HL-60 (cell line): ENCODE data around the gene NHLH2.

Experiments
- DNase-seq, 2 experiments: peaks; one replicate each; pipeline ENCODE4 v3.0.0-alpha.2; 2010 to 2020; ENCODE audit warnings: low read depth in 1 of 2, low spot score in 1 of 2
- H3K27ac ChIP-seq: fragments of 250-450 bp; sonication (Bioruptor Pico); replicated peaks from 2 replicates; pipeline ENCODE4 v1.5.1; 2020; ENCODE audit warnings: mild to moderate bottlenecking, moderate library complexity
- H3K27me3 ChIP-seq: fragments of 250-450 bp; sonication (Bioruptor Pico); 2 replicates; pipeline ENCODE4 v1.5.1; 2021; ENCODE audit warnings: mild to moderate bottlenecking, moderate library complexity; ENCODE audit not compliant: insufficient read depth, poor library complexity, severe bottlenecking
- H3K4me3 ChIP-seq: replicated peaks from 2 replicates; pipeline ENCODE4 v1.5.1; 2011; ENCODE audit warnings: mild to moderate bottlenecking, control low read depth, low read length; ENCODE audit not compliant: insufficient read depth
- GABPA ChIP-seq: IDR thresholded peaks from 2 replicates; pipeline ENCODE4 v1.6.1; 2012; ENCODE audit warnings: low read depth
- POLR2AphosphoS5 ChIP-seq: IDR thresholded peaks from 2 replicates; pipeline ENCODE4 v1.6.1; 2012; ENCODE audit warnings: low read depth
- SPI1 ChIP-seq: IDR thresholded peaks from 2 replicates; pipeline ENCODE4 v1.6.1; 2012; ENCODE audit warnings: low read depth, mild to moderate bottlenecking, borderline replicate concordance
- TF ChIP-seq, protein P1 (sequence below): IDR thresholded peaks from 2 replicates; pipeline ENCODE4 v1.6.1; 2012; ENCODE audit warnings: low read depth; ENCODE audit not compliant: insufficient replicate concordance
- TF ChIP-seq, protein P2 (sequence below): IDR thresholded peaks from one replicate; pipeline ENCODE4 v1.5.1; 2011; ENCODE audit warnings: low read length, control low read depth, inconsistent platforms; ENCODE audit not compliant: insufficient read depth

The NHLH2 gene

DNA sequence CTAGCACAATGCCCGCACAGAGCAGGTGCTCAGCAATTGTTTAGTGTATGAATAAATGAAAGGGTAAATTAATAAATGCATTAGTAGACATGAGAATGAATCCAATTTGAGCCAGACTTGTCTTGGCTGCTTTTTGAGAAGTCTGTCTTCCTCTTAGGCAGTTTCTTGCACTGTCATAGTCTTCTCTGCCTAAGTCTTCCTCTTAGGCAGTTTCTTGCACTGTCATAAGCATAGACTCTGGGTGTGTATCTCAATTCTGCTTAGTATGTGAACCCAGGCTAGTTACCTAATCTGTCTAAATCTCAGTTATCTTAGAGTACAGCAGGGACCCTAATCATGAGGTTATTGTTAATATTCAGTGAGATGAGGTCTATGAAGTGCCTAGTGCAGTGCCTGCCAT, 27.2 kb downstream of the NHLH2 start:
- H3K27ac ChIP-seq: no peak overlapping the region
- no peaks in the 10 kb centered on the region for H3K27me3 ChIP-seq
- TF ChIP-seq, protein P1, sequence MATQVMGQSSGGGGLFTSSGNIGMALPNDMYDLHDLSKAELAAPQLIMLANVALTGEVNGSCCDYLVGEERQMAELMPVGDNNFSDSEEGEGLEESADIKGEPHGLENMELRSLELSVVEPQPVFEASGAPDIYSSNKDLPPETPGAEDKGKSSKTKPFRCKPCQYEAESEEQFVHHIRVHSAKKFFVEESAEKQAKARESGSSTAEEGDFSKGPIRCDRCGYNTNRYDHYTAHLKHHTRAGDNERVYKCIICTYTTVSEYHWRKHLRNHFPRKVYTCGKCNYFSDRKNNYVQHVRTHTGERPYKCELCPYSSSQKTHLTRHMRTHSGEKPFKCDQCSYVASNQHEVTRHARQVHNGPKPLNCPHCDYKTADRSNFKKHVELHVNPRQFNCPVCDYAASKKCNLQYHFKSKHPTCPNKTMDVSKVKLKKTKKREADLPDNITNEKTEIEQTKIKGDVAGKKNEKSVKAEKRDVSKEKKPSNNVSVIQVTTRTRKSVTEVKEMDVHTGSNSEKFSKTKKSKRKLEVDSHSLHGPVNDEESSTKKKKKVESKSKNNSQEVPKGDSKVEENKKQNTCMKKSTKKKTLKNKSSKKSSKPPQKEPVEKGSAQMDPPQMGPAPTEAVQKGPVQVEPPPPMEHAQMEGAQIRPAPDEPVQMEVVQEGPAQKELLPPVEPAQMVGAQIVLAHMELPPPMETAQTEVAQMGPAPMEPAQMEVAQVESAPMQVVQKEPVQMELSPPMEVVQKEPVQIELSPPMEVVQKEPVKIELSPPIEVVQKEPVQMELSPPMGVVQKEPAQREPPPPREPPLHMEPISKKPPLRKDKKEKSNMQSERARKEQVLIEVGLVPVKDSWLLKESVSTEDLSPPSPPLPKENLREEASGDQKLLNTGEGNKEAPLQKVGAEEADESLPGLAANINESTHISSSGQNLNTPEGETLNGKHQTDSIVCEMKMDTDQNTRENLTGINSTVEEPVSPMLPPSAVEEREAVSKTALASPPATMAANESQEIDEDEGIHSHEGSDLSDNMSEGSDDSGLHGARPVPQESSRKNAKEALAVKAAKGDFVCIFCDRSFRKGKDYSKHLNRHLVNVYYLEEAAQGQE: no peak
- TF ChIP-seq POLR2AphosphoS5 (no peak), SPI1 (no peak), GABPA (no peak)
- TF ChIP-seq, protein P2, sequence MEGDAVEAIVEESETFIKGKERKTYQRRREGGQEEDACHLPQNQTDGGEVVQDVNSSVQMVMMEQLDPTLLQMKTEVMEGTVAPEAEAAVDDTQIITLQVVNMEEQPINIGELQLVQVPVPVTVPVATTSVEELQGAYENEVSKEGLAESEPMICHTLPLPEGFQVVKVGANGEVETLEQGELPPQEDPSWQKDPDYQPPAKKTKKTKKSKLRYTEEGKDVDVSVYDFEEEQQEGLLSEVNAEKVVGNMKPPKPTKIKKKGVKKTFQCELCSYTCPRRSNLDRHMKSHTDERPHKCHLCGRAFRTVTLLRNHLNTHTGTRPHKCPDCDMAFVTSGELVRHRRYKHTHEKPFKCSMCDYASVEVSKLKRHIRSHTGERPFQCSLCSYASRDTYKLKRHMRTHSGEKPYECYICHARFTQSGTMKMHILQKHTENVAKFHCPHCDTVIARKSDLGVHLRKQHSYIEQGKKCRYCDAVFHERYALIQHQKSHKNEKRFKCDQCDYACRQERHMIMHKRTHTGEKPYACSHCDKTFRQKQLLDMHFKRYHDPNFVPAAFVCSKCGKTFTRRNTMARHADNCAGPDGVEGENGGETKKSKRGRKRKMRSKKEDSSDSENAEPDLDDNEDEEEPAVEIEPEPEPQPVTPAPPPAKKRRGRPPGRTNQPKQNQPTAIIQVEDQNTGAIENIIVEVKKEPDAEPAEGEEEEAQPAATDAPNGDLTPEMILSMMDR: no peak
- no peak overlapping the region for H3K4me3 ChIP-seq
- DNase-seq: no peak

DNA sequence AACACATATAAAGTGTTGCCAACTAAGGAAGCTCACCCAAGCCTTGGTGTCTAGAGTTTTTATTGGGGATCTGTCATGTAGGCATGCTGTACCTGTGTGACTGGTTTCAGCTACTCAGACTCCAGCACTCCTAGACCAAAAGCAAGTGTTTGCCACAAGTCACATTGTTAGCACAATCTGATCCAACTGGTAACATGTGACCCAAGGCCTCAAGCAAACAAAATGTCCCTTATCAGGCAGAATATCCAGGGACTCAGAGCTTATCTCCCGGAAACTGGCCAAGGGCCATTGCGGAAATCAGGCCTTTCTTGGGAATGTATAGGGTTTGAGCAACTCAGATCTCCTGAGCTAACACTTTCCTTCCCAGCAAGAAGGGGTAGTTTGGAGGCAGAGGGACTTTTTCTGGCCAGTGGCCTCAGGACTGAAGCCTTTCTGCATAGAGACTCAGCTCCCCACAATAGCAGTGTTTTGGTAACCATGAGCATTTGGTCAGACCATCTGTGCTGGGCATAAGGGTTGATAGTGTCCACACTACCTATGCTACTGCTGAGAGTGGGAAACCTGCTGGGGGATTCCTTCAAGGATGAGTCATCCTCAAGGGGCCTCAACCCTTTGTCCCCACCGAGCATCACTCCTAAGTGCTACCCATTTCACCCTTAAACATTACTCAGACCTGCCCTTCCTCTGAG, 29.6 kb downstream of the NHLH2 start:
- no peak for TF ChIP-seq POLR2AphosphoS5
- no peak for TF ChIP-seq GABPA
- TF ChIP-seq, protein P1: no peak
- Histone ChIP-seq H3K27ac (no peak overlapping the region), H3K27me3 (no peaks in the 10 kb centered on the region), H3K4me3 (no peak overlapping the region)
- no peak for DNase-seq

DNA sequence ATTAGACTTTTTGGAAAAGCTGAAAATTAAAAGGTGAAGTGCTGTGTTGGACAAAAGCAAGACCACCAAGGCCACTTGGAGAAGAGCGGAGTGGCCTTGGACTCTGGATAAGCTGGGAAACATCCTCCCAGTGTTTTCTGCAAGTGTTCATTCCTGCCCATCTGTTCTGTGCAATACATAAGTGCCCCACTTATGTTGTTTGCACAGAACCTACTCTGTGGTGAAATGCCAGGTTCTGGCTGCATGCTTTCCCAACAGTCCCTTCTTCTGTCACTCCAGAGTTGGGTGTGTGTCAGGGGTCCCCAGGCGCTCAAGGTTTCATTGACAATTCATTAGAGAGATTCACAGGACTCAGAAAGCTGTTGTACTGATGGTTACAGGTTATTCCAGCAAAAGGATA, 30.3 kb downstream of the NHLH2 start:
- Histone ChIP-seq H3K27ac (no peak overlapping the region), H3K27me3 (no peaks in the 10 kb centered on the region), H3K4me3 (no peak overlapping the region)
- DNase-seq: no peak
- TF ChIP-seq GABPA: no peak
- TF ChIP-seq, protein P1: no peak
- TF ChIP-seq, protein P2: no peak
- no peak for TF ChIP-seq POLR2AphosphoS5
- no peak for TF ChIP-seq SPI1
